ENCODE results near the gene GMEB1. TPM values are rescaled to one million over a fixed set of nuclear protein-coding genes. Genes with fewer than 3 reads are reported as not detected.

GMEB1 gene
- polyA plus RNA-seq, 1 donor from 2014 or later, result 4.9 TPM

GRCh38 chr1:28718166-28718565, 49.6 kb downstream of the GMEB1 start:
- no peak overlapping the region for H3K4me3 ChIP-seq (ENCODE audit: low read length)
- no peaks in the 10 kb centered on the region for H3K79me2 ChIP-seq (replicated peaks; ENCODE audit: insufficient read depth, low read length)
- H3K27me3 ChIP-seq (ENCODE audit: insufficient read depth, low read depth, low read length), result no peaks in the 10 kb centered on the region
- no peaks in the 10 kb centered on the region for H4K20me1 ChIP-seq (ENCODE audit: insufficient read depth)
- no peak overlapping the region for H3K9ac ChIP-seq (ENCODE audit: low read length)
- no peaks in the 10 kb centered on the region for H3K9me3 ChIP-seq (ENCODE audit: low read length)
- no peak overlapping the region for H2AFZ ChIP-seq (ENCODE audit: low read depth, low read length)
- H3K4me2 ChIP-seq (ENCODE audit: low read length), result no peak overlapping the region
- no peaks in the 10 kb centered on the region for H3K9me2 ChIP-seq (ENCODE audit: insufficient read depth, low read length)
- TF ChIP-seq EP300 (conservative IDR thresholded peaks at IDR 0.05; ENCODE audit: poor library complexity, severe bottlenecking) (no peak), CTCF (IDR thresholded peaks at IDR 0.05; ENCODE audit: poor library complexity, severe bottlenecking) (no peak), RAD21 (conservative IDR thresholded peaks at IDR 0.05) (no peak), EZH2 (IDR thresholded peaks at IDR 0.05; ENCODE audit: borderline replicate concordance, insufficient read depth, low read length, poor library complexity, severe bottlenecking) (no peak), MXI1 (conservative IDR thresholded peaks at IDR 0.05; ENCODE audit: poor library complexity, severe bottlenecking) (no peak), SMC3 (conservative IDR thresholded peaks at IDR 0.05; ENCODE audit: poor library complexity) (no peak), TAF1 (IDR thresholded peaks at IDR 0.05; ENCODE audit: low read depth) (no peak), POLR2AphosphoS5 (IDR thresholded peaks at IDR 0.05) (no peak), REST (IDR thresholded peaks at IDR 0.05; ENCODE audit: borderline replicate concordance) (no peak)
- peaks cover 5% of the 10 kb centered on the region for H3K36me3 ChIP-seq (ENCODE audit: insufficient read depth, low read length)
- no peaks in the 10 kb centered on the region for H3F3A ChIP-seq (ENCODE audit: insufficient read depth, low read length, poor library complexity, severe bottlenecking)
- no peak overlapping the region for H3K27ac ChIP-seq (ENCODE audit: low read length)

- TF ChIP-seq EZH2 (IDR thresholded peaks at IDR 0.05; ENCODE audit: borderline replicate concordance, insufficient read depth, low read length, poor library complexity, severe bottlenecking), result no peak
- H3K9me3 ChIP-seq (ENCODE audit: low read length), result no peaks in the 10 kb centered on the region
- H3K9me2 ChIP-seq (ENCODE audit: insufficient read depth, low read length), result no peaks in the 10 kb centered on the region
- H3F3A ChIP-seq (ENCODE audit: insufficient read depth, low read length, poor library complexity, severe bottlenecking), result no peaks in the 10 kb centered on the region
- no peak overlapping the region for H3K4me3 ChIP-seq (ENCODE audit: low read length)
- no peak overlapping the region for H3K4me2 ChIP-seq (ENCODE audit: low read length)
- H3K27me3 ChIP-seq (ENCODE audit: insufficient read depth, low read depth, low read length), result no peaks in the 10 kb centered on the region
- H3K27ac ChIP-seq (ENCODE audit: low read length), result no peak overlapping the region
- H3K36me3 ChIP-seq (ENCODE audit: insufficient read depth, low read length), result peaks cover 5% of the 10 kb centered on the region
- H3K9ac ChIP-seq (ENCODE audit: low read length), result no peak overlapping the region
- H4K20me1 ChIP-seq (ENCODE audit: insufficient read depth), result no peaks in the 10 kb centered on the region
- H2AFZ ChIP-seq (ENCODE audit: low read depth, low read length), result no peak overlapping the region
- H3K79me2 ChIP-seq (replicated peaks; ENCODE audit: insufficient read depth, low read length), result no peaks in the 10 kb centered on the region
Observed at GRCh38 chr1:28718586-28719331, 50.2 kb downstream of the GMEB1 start.
